SIG-M5 (cell line): ENCODE data around the gene SYT12.

ENCODE experiments used
- DNase-seq: peaks from one replicate; lab custom pipeline; 2025; lab: John Stamatoyannopoulos, UW

The SYT12 gene

GRCh38 chr11:67056267-67057204 is 33.6 kb downstream of the SYT12 start, which contains the start of gene RHOD:
RHOD (plus strand) TSS chr11:67056847; CDS start chr11:67056903, 56 bp downstream.
- no peak for DNase-seq

GRCh38 chr11:67057205-67057672 is 34.3 kb downstream of the SYT12 start:
- no peak for DNase-seq

GRCh38 chr11:67058506-67058905 is 35.6 kb downstream of the SYT12 start:
- no peak for DNase-seq

- DNase-seq, result no peak
These were observed 36.7 kb downstream of the SYT12 start for GRCh38 chr11:67059671-67060070.

- no peak for DNase-seq
These were observed 37.2 kb downstream of the SYT12 start for GRCh38 chr11:67060111-67060522.

GRCh38 chr11:67062526-67063373 is 39.8 kb downstream of the SYT12 start:
- DNase-seq, result no peak

GRCh38 chr11:67066333-67066709 is 43.4 kb downstream of the SYT12 start:
- DNase-seq, result no peak

GRCh38 chr11:67071420-67072284 is 48.7 kb downstream of the SYT12 start:
- no peak for DNase-seq

- no peak for DNase-seq
These were observed 49.4 kb downstream of the SYT12 start for GRCh38 chr11:67072295-67072694.

- DNase-seq, result no peak
These were observed 51.0 kb downstream of the SYT12 start for GRCh38 chr11:67073908-67074307.

GRCh38 chr11:67076202-67076601 is 53.3 kb downstream of the SYT12 start:
- no peak for DNase-seq

- no peak for DNase-seq
These were observed 56.3 kb downstream of the SYT12 start for GRCh38 chr11:67079065-67079705.

- DNase-seq, result no peak
These were observed 59.3 kb downstream of the SYT12 start for GRCh38 chr11:67082071-67082791.

GRCh38 chr11:67083786-67084366 is 60.9 kb downstream of the SYT12 start:
- DNase-seq, result no peak

GRCh38 chr11:67085617-67086016 is 62.7 kb downstream of the SYT12 start:
- DNase-seq, result no peak

- DNase-seq, result no peak
These were observed 67.8 kb downstream of the SYT12 start for GRCh38 chr11:67090717-67091116.

- no peak for DNase-seq
These were observed 72.2 kb downstream of the SYT12 start for GRCh38 chr11:67095214-67095507.

- DNase-seq, result no peak
These were observed 76.0 kb downstream of the SYT12 start for GRCh38 chr11:67098799-67099429.

GRCh38 chr11:67099831-67100324 is 76.9 kb downstream of the SYT12 start:
- DNase-seq, result no peak
